Endothelial cell of umbilical vein (primary cell): Measurements from ENCODE around the gene FIS1. TPM values are rescaled to one million over a fixed set of nuclear protein-coding genes. Genes with fewer than 3 reads are reported as not detected.

Experiments
- BruUV-seq: library from RNA; stranded (reverse); fragments of 400-500 nt; replicated peaks from 2 replicates; lab custom pipeline; 2021; lab: Mats Ljungman, UMichigan
- CTCF ChIA-PET: fragments of 300-600, 350-600 bp; sonication (Branson Sonifier 250); formaldehyde crosslinking; loops from one replicate; lab custom pipeline; 2021; ENCODE audit warnings: antibody characterized with exemption, inconsistent platforms; lab: Charles Lee
- POLR2A ChIA-PET: fragments of 300-600, 350-600 bp; sonication (Branson Sonifier 250); formaldehyde crosslinking; loops from one replicate; lab custom pipeline; 2021; ENCODE audit warnings: antibody characterized with exemption, inconsistent platforms; lab: Charles Lee
- DNase-seq: peaks from one replicate; pipeline ENCODE4 v3.0.0-alpha.2; 2011; ENCODE audit warnings: low read depth, low spot score
- FAIRE-seq: peaks from 2 replicates; lab custom pipeline; 2011; peaks lifted over from hg19 to GRCh38; lab: Jason Lieb, UNC
- H2AFZ ChIP-seq: 2 replicates; pipeline ENCODE4 v1.6.0; 2012; ENCODE audit warnings: low read depth, low read length, control low read depth, inconsistent platforms
- H3K27ac ChIP-seq: 2 replicates; pipeline ENCODE4 v1.5.1; 2011; ENCODE audit warnings: low read depth, mild to moderate bottlenecking, control low read depth, low read length, moderate library complexity; ENCODE audit not compliant: insufficient read depth
- H3K27me3 ChIP-seq, 2 experiments: 2 replicates each; pipeline versions ENCODE4 v1.6.0 to v1.6.1; 2011; ENCODE audit warnings: low read length in 2 of 2, mixed read lengths in 1 of 2; ENCODE audit not compliant: control insufficient read depth in 2 of 2, insufficient read depth in 2 of 2
- H3K36me3 ChIP-seq, 2 experiments: 2 replicates in 1 of 2; 3 replicates in 1 of 2; pipeline ENCODE4 v1.5.1; 2011; ENCODE audit warnings: low read length in 2 of 2, mild to moderate bottlenecking in 1 of 2, moderate library complexity in 1 of 2; ENCODE audit not compliant: control insufficient read depth in 2 of 2, insufficient read depth in 2 of 2; ENCODE audit errors: extremely low read depth in 1 of 2
- H3K4me1 ChIP-seq: 3 replicates; pipeline ENCODE4 v1.5.1; 2011; ENCODE audit warnings: mild to moderate bottlenecking, low read length; ENCODE audit not compliant: control insufficient read depth, insufficient read depth; ENCODE audit errors: extremely low read depth
- H3K4me2 ChIP-seq: 2 replicates; pipeline ENCODE4 v1.6.1; 2011; ENCODE audit warnings: low read length, control low read depth, mixed read lengths; ENCODE audit not compliant: insufficient read depth
- H3K4me3 ChIP-seq, 3 experiments: fragments of 200-600 bp in 1 of 3; sonication (generic), shearing (Covaris generic) in 1 of 3; replicated peaks in 1 of 3; 2 replicates each; pipeline ENCODE4 v1.5.1; 2011 to 2016; ENCODE audit warnings: control low read depth in 3 of 3, low read length in 3 of 3, mild to moderate bottlenecking in 2 of 3, inconsistent platforms in 1 of 3, low read depth in 1 of 3, moderate library complexity in 1 of 3; ENCODE audit not compliant: insufficient read depth in 1 of 3
- H3K79me2 ChIP-seq: 2 replicates; pipeline ENCODE4 v1.6.0; 2012; ENCODE audit warnings: low read length, inconsistent platforms; ENCODE audit not compliant: control insufficient read depth, insufficient read depth
- H3K9ac ChIP-seq: replicated peaks from 2 replicates; pipeline ENCODE3; 2011; ENCODE audit warnings: low read length, control low read depth; ENCODE audit not compliant: insufficient read depth; ENCODE audit errors: extremely low read depth
- H3K9me1 ChIP-seq: replicated peaks from 3 replicates; pipeline ENCODE4 v1.6.0; 2011; ENCODE audit warnings: mild to moderate bottlenecking, low read length; ENCODE audit not compliant: control insufficient read depth, insufficient read depth; ENCODE audit errors: extremely low read depth
- H3K9me3 ChIP-seq: replicated peaks from 2 replicates; pipeline ENCODE4 v1.5.1; 2012; ENCODE audit warnings: low read length, inconsistent platforms; ENCODE audit not compliant: control insufficient read depth, insufficient read depth
- H4K20me1 ChIP-seq: replicated peaks from 2 replicates; pipeline ENCODE3; 2011; ENCODE audit warnings: mild to moderate bottlenecking, low read length; ENCODE audit not compliant: control insufficient read depth, insufficient read depth; ENCODE audit errors: extremely low read depth
- CTCF ChIP-seq, 2 donors: IDR thresholded peaks; 1 replicate in 1 of 2; 2 replicates in 1 of 2; pipeline ENCODE4 v1.5.1; 2011; ENCODE audit warnings: low read length in 2 of 2, mild to moderate bottlenecking in 2 of 2, moderate library complexity in 2 of 2, control low read depth in 1 of 2, inconsistent platforms in 1 of 2, low read depth in 1 of 2; ENCODE audit not compliant: insufficient read depth in 1 of 2; ENCODE audit errors: extremely low read depth in 1 of 2
- EZH2 ChIP-seq: IDR thresholded peaks from 2 replicates; pipeline ENCODE4 v1.6.1; 2012; ENCODE audit warnings: borderline replicate concordance, low read depth, mild to moderate bottlenecking, moderate library complexity, low read length, inconsistent platforms; ENCODE audit not compliant: severe bottlenecking
- FOS ChIP-seq: IDR thresholded peaks from 2 replicates; pipeline ENCODE4 v1.6.1; 2011; ENCODE audit warnings: mild to moderate bottlenecking, low read length, moderate library complexity, borderline replicate concordance; ENCODE audit not compliant: insufficient read depth
- GATA2 ChIP-seq: IDR thresholded peaks from 2 replicates; pipeline ENCODE4 v1.7.0; 2011; ENCODE audit warnings: low read depth, mild to moderate bottlenecking, moderate library complexity, mixed read lengths, low read length; ENCODE audit not compliant: insufficient read length, insufficient read depth
- JUN ChIP-seq: IDR thresholded peaks from 2 replicates; pipeline ENCODE4 v1.6.1; 2011; ENCODE audit warnings: borderline replicate concordance, low read depth; ENCODE audit not compliant: insufficient read length, insufficient read depth
- MAX ChIP-seq: IDR thresholded peaks from 2 replicates; pipeline ENCODE4 v1.6.1; 2011; ENCODE audit not compliant: insufficient read depth, insufficient read length
- MYC ChIP-seq: IDR thresholded peaks from one replicate; pipeline ENCODE4 v1.6.1; 2011; ENCODE audit warnings: mild to moderate bottlenecking, low read depth, low read length
- POLR2A ChIP-seq: IDR thresholded peaks from 2 replicates; pipeline ENCODE4 v1.6.1; 2012; ENCODE audit warnings: low read depth, mild to moderate bottlenecking, control low read depth, low read length
- POLR2AphosphoS5 ChIP-seq: IDR thresholded peaks from 2 replicates; pipeline ENCODE4 v1.6.1; 2012; ENCODE audit warnings: low read depth, mild to moderate bottlenecking, control low read depth, low read length, moderate library complexity; ENCODE audit not compliant: insufficient read depth
- dilution Hi-C: fragments of 300-500 bp; cut with MboI; formaldehyde crosslinking; loops from one replicate; pipeline ENCODE4 v1.15.0; 2019; ENCODE audit warnings: low sequenced_read_pairs; ENCODE audit not compliant: extremely low pct_ligation_motif_present
- intact Hi-C: fragments of 100-400 bp; cut with micrococcal nuclease; formaldehyde crosslinking; loops from one replicate; pipeline ENCODE4 v1.10.0; 2022
- polyA plus RNA-seq, 4 experiments: library from polyadenylated mRNA; depleted of rRNA in 3 of 4; stranded (reverse) in 3 of 4; unstranded in 1 of 4; fragments of >200 nt; gene quantifications; 2 replicates each; pipeline versions ENCODE4 v1.2.1 to v1.2.3, GENCODE V29; 2011 to 2012; ENCODE audit warnings: missing spikeins in 1 of 4
- total RNA-seq: library from RNA; stranded (reverse); gene quantifications from 2 replicates; pipeline ENCODE4 v1.2.3, GENCODE V29; 2021

Gene FIS1
- total and polyA plus RNA-seq, 2 donors (not counting 3 experiments of a cell fraction or from before 2014, with no cell fraction given): 132 to 330 TPM

- H3K27me3 ChIP-seq: no peaks in the 10 kb centered on the region
These were observed 26.1 kb upstream of the FIS1 start for GRCh38 chr7:101271021-101271420.

More at GRCh38 chr7:101271021-101271420, 26.1 kb upstream of the FIS1 start:
- no peak overlapping the region for H3K9ac ChIP-seq
- H2AFZ ChIP-seq: no peak overlapping the region
- no peak overlapping the region for H3K4me3 ChIP-seq
- H3K4me1 ChIP-seq: no peaks in the 10 kb centered on the region
- FAIRE-seq: no peak
- no peaks in the 10 kb centered on the region for H3K9me3 ChIP-seq
- POLR2A ChIA-PET: interaction anchor here (0.6 kb wide), 1 partner anchor 18 kb away, joined by 3 read pairs; no protein-coding TSS in a partner anchor
- no peaks in the 10 kb centered on the region for H3K36me3 ChIP-seq
- CTCF ChIA-PET: interaction anchor here (0.6 kb wide), 1 partner anchor 20 kb away, joined by 5 read pairs; no protein-coding TSS in a partner anchor
- dilution Hi-C loops (no loop called here), intact Hi-C loops (no loop called here)
- H3K79me2 ChIP-seq: no peaks in the 10 kb centered on the region
- no peaks in the 10 kb centered on the region for H3K9me1 ChIP-seq
- TF ChIP-seq FOS: no peak
- no peak for TF ChIP-seq EZH2
- no peak for TF ChIP-seq MYC
- no peak for TF ChIP-seq POLR2A
- TF ChIP-seq CTCF (IDR thresholded peaks at IDR 0.05; ENCODE audit: extremely low read depth in 1 of 2, insufficient read depth in 1 of 2, low read depth in 1 of 2, low read length in 2 of 2): no peak
- TF ChIP-seq GATA2: no peak
- TF ChIP-seq MAX: no peak
- TF ChIP-seq POLR2AphosphoS5: no peak
- no peak for TF ChIP-seq JUN
- H3K27ac ChIP-seq: no peak overlapping the region
- no peaks in the 10 kb centered on the region for H4K20me1 ChIP-seq
- BruUV-seq: no TSS peak
- DNase-seq: no peak
- H3K4me2 ChIP-seq: no peak overlapping the region
